ACC112 (cell line): ENCODE measurements around the gene NACC1.

Experiments
- H2AFZ ChIP-seq: fragments of 200-600 bp; sonication (generic); one replicate; pipeline ENCODE4 v1.6.0; 2017; ENCODE audit warnings: antibody characterized with exemption, low read length; ENCODE audit not compliant: unreplicated experiment
- H3K27ac ChIP-seq: fragments of 200-600 bp; sonication (generic); 2 replicates; pipeline ENCODE4 v1.5.1; 2014; ENCODE audit warnings: low read depth, mild to moderate bottlenecking, antibody characterized with exemption, low read length, moderate library complexity
- H3K27me3 ChIP-seq: fragments of 200-600 bp; sonication (generic); 2 replicates; pipeline ENCODE4 v1.6.1; 2014; ENCODE audit warnings: mild to moderate bottlenecking, antibody characterized with exemption, low read length, moderate library complexity, mixed read lengths; ENCODE audit not compliant: insufficient read depth
- H3K36me3 ChIP-seq: fragments of 200-600 bp; sonication (generic); 2 replicates; pipeline ENCODE4 v1.6.1; 2016; ENCODE audit warnings: mild to moderate bottlenecking, antibody characterized with exemption, low read length, moderate library complexity, mixed read lengths; ENCODE audit not compliant: insufficient read depth
- H3K4me1 ChIP-seq: fragments of 200-600 bp; sonication (generic); one replicate; pipeline ENCODE4 v1.6.1; 2016; ENCODE audit warnings: low read length, mixed read lengths; ENCODE audit not compliant: insufficient read depth, unreplicated experiment, control insufficient read depth
- H3K4me3 ChIP-seq: fragments of 200-600 bp; sonication (generic); 2 replicates; pipeline ENCODE4 v1.5.1; 2014; ENCODE audit warnings: mild to moderate bottlenecking, low read depth, low read length
- H3K79me2 ChIP-seq: fragments of 200-600 bp; sonication (generic); one replicate; pipeline ENCODE4 v1.6.0; 2016; ENCODE audit warnings: low read length; ENCODE audit not compliant: control insufficient read depth, unreplicated experiment, insufficient read depth

NACC1 gene

DNA sequence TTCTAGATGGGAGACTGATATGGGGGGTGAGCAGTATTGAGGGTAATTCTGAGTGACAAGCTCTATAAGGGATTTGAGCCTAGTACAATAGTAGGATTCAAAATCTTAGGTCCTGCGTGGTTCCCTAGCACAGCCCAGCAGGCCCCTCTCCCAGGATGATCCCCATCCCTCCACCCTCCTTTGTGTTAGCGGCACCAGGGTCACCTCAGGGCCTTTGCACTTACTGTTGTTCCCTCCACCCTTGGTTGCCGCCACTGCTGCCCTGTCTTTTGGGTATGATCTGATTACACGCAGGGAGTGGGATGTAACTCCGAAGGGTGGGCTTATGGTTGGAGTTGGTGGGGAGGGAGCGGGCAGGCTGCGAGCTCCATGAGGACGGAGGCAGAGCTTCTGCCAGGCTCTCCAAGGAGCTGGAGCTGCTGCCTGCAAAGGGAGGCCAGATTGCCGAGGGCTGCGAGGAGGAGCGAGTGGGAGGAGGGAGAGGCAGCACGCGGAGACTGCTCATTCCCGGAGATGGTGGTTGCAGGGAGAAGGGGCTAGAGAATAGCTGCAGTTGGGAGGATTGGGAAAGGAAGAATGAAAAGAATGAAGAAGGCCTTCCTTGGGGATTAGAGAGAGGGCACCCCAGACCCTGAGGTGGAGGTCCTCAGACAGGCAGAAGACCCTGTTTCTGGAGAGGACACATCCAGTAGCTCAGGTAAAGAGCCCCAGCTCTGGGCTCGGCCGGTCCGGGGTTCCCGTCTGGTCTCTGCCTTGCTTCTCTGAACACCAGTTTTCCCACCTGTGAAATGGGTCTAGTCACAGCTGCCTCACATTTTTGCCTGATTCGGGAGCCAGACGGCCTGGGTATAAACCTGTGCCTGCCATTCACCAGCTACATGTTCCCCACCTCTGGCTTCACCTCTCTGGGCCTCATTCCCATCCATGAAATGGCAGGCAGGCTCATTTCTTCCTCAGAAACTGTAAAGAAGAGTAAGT lies 5.2 kb downstream of the NACC1 start:
- H3K27ac ChIP-seq, result no peak overlapping the region
- H3K79me2 ChIP-seq, result peaks cover 85% of the 10 kb centered on the region
- no peak overlapping the region for H2AFZ ChIP-seq
- peaks cover 30% of the 10 kb centered on the region for H3K4me1 ChIP-seq
- no peaks in the 10 kb centered on the region for H3K27me3 ChIP-seq
- H3K36me3 ChIP-seq, result no peaks in the 10 kb centered on the region
- no peak overlapping the region for H3K4me3 ChIP-seq

DNA sequence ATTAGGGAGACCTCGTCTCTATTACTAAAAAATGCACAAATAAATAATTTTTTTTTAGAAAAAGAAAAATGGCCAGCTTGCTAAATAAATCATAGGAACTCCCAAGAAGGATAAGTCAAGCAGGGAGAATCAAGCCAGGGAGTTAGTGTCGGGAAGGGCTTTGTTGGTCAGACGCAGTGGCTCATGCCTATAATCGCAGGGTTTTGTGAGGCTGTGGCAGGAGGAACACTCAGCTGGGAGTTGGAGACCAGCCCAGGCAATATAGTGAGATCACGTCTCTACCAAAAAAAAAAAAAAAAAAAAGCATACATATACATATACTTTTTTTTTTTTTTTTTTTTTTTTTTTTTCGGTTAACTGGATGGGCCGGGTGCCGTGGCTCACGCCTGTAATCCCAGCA lies 9.0 kb downstream of the NACC1 start:
- no peak overlapping the region for H3K27ac ChIP-seq
- peaks cover 8% of the 10 kb centered on the region for H3K4me1 ChIP-seq
- no peak overlapping the region for H3K4me3 ChIP-seq
- H3K27me3 ChIP-seq, result no peaks in the 10 kb centered on the region
- peaks cover 71% of the 10 kb centered on the region for H3K79me2 ChIP-seq
- H3K36me3 ChIP-seq, result no peaks in the 10 kb centered on the region
- H2AFZ ChIP-seq, result no peak overlapping the region

- Histone ChIP-seq H2AFZ (no peak overlapping the region), H3K4me3 (no peak overlapping the region), H3K36me3 (no peaks in the 10 kb centered on the region), H3K27me3 (no peaks in the 10 kb centered on the region), H3K4me1 (peaks cover 16% of the 10 kb centered on the region), H3K27ac (no peak overlapping the region), H3K79me2 (peaks cover 68% of the 10 kb centered on the region)
These were observed 9.9 kb downstream of the NACC1 start for GRCh38 chr19:13127811-13128575.

GRCh38 chr19:13128583-13128982 lies 10.5 kb downstream of the NACC1 start:
- Histone ChIP-seq H3K4me3 (no peak overlapping the region), H3K4me1 (peaks cover 17% of the 10 kb centered on the region), H2AFZ (no peak overlapping the region), H3K27me3 (no peaks in the 10 kb centered on the region), H3K36me3 (no peaks in the 10 kb centered on the region), H3K27ac (no peak overlapping the region), H3K79me2 (peaks cover 68% of the 10 kb centered on the region)

DNA sequence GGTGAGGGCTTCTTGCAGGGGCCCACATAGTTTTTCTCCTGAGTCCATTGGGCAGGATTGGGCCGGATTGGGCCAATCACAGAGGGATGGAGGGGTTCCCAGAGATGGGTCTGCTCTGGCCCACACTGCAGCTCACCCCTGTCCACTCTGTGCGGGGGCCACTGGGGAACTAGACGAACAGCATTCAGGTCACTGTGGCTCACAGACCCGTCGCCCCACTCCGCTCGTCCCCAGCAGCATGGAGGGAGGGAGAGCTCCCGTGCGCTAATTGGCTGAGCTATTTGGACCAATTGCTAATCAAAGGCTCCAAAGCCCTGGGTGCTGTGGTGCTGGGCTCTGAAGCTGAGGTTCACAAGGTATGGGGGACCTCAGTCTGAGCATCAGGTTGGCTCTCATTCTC lies 11.3 kb downstream of the NACC1 start:
- H3K79me2 ChIP-seq, result peaks cover 69% of the 10 kb centered on the region
- H3K27ac ChIP-seq, result no peak overlapping the region
- H3K4me1 ChIP-seq, result peaks cover 22% of the 10 kb centered on the region
- no peak overlapping the region for H2AFZ ChIP-seq
- no peak overlapping the region for H3K4me3 ChIP-seq
- H3K36me3 ChIP-seq, result no peaks in the 10 kb centered on the region
- H3K27me3 ChIP-seq, result no peaks in the 10 kb centered on the region

GRCh38 chr19:13130886-13131490 lies 12.9 kb downstream of the NACC1 start:
- H3K36me3 ChIP-seq, result no peaks in the 10 kb centered on the region
- peaks cover 27% of the 10 kb centered on the region for H3K4me1 ChIP-seq
- no peak overlapping the region for H2AFZ ChIP-seq
- no peak overlapping the region for H3K4me3 ChIP-seq
- peaks cover 65% of the 10 kb centered on the region for H3K79me2 ChIP-seq
- no peaks in the 10 kb centered on the region for H3K27me3 ChIP-seq
- no peak overlapping the region; the same call in 1 of the 2 replicates for H3K27ac ChIP-seq

DNA sequence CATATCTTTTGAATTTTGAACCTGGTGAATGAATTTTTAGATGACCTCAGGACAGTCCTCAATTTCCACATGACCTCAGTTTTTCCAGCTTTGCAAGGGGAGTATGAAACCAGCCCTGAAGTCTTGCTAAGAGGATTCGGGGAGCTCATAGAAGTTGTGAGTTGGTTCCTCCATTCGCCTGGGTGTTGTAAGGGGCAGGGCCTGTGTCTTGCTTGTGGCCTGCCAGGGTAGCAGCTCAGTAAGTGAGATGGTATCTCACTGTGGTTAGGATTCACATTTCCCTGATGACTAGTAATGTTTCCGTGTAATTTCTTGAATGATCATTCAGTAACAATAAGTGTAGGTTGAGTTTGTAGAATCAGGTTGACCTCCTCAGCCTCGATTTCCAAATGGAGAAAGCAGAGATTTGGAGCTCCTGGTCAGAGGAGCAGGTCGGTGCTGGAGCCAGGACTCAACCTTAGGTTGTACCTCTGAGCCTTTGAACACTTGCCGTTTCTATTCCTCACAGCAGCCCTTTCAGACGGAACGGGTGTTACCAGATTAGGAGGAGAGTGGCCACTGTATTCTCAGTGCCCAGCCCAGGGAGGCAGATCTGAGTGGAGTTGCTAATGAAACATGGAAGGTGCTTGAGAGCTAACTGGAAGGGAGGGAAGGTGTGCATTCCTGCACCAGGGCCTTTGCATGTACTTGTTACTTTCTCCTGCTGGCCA lies 14.6 kb downstream of the NACC1 start:
- Histone ChIP-seq H3K4me1 (peaks cover 27% of the 10 kb centered on the region), H3K4me3 (no peak overlapping the region), H3K27me3 (no peaks in the 10 kb centered on the region), H3K36me3 (no peaks in the 10 kb centered on the region), H3K27ac (peak overlapping the region; percentile 57), H3K79me2 (peaks cover 57% of the 10 kb centered on the region), H2AFZ (no peak overlapping the region)

- Histone ChIP-seq H3K27me3 (no peaks in the 10 kb centered on the region), H3K79me2 (peaks cover 50% of the 10 kb centered on the region), H3K4me3 (no peak overlapping the region), H3K27ac (peak overlapping the region; percentile 57; the same call in 1 of the 2 replicates), H2AFZ (no peak overlapping the region), H3K4me1 (peaks cover 27% of the 10 kb centered on the region), H3K36me3 (no peaks in the 10 kb centered on the region)
These were observed 15.3 kb downstream of the NACC1 start for GRCh38 chr19:13133241-13133870.

- Histone ChIP-seq H3K4me1 (peaks cover 27% of the 10 kb centered on the region), H3K27ac (no peak overlapping the region), H3K4me3 (no peak overlapping the region), H3K36me3 (no peaks in the 10 kb centered on the region), H2AFZ (no peak overlapping the region), H3K79me2 (peaks cover 38% of the 10 kb centered on the region), H3K27me3 (no peaks in the 10 kb centered on the region)
These were observed 16.6 kb downstream of the NACC1 start for GRCh38 chr19:13134626-13135025.
